Smooth muscle cell of the brain vasculature (primary cell): Measurements from ENCODE around the gene MAGOHB.

Experiments used
- DNase-seq: peaks from one replicate; pipeline ENCODE4 v3.0.0-alpha.2; 2012; ENCODE audit warnings: low read depth, low spot score

The MAGOHB gene

DNA sequence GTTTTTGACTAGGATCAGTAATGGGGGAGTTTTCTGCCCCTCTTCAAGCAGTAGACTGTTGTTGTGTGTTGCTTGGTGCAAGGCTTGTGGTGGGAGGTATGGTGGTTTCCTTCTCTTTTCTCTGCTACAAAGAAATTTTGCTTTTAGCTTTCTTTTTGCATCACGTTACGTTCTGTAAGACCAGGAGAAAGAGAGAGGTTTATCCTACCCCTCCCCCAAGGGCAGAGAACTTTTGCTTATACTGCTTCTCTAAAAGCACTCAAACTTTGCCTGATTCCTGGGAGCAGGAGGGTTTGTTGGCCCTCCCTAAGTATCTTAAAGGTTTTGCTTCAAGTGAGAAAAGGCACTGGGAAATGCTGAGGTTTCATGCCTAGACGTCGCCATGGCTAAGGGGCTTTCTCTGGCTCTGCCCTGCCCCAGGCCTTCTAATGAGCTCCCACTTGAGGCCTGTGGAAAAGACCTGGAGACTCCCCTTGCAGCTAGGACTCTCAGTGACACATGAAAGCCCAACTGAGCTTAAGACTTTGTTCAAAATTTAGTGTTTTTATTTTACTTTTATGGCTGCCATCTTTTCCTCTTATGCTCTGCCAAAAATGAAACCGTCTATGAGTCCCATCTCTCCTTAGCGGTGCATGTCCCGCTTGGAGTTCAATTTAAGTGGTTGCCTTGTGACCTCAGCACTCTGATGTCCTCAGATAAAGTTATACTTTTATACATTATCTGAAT lies 58.5 kb downstream of the MAGOHB start:
- DNase-seq: no peak

DNA sequence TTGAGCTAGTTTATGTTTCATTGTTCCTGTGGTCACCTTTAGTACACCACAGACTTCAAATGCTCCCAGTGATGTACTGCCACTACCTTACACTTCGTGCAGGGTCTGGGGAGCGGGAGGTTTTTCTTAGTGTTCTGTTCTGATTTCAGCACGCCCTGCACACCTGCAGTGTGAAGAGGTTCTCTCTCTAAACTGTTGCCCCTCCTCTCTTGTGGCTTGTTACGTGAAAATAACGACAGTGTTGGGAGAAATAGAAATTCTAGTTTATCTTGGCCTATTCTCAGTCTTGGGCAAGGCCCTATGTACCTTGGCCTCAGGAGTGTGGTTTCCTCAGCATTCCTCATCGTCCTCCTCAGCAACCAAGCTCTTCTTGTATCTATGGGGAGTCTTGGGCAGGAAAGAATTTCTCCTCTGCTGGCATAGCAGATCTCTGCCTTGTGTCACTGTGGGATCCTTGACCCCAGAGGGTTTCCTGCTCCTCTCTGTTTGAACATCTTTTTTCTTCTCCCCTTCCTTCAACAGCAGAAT lies 59.1 kb downstream of the MAGOHB start:
- DNase-seq: no peak
